Measurements from ENCODE around the gene NR4A1. TPM values are rescaled to one million over a fixed set of nuclear protein-coding genes. Genes with fewer than 3 reads are reported as not detected.
A peak's percentile ranks its signal among the peaks of the same experiment; 100 is the strongest.

Gene NR4A1
- total RNA-seq, 1 experiment from 2014 or later = 26.9 TPM

- CTCF ChIA-PET = interaction anchor here (0.7 to 2.9 kb wide), 6 partner anchors 15 to 69 kb away, joined by 3 to 57 read pairs (median 10); no protein-coding TSS in a partner anchor
- peaks cover 28% of the 10 kb centered on the region for H3K4me1 Mint-ChIP-seq
- peaks cover 47% of the 10 kb centered on the region for H3K27me3 Mint-ChIP-seq (ENCODE audit: low read depth)
- no peak overlapping the region for H3K27ac Mint-ChIP-seq
- POLR2A ChIA-PET = interaction anchor here (0.6 to 1.7 kb wide), 2 partner anchors 20 to 68 kb away, joined by 3 to 8 read pairs; no protein-coding TSS in a partner anchor
- no peaks in the 10 kb centered on the region for H3K9me3 Mint-ChIP-seq
- peak overlapping the region; percentile 86 for H3K4me3 Mint-ChIP-seq
- TF ChIP-seq ZNF532 (CRISPR knock-in tag; IDR thresholded peaks at IDR 0.05; ENCODE audit: borderline replicate concordance) (no peak), MLX (CRISPR knock-in tag; IDR thresholded peaks at IDR 0.05) (no peak), TP53 (CRISPR knock-in tag; IDR thresholded peaks at IDR 0.05) (no peak), IRF2 (CRISPR knock-in tag; IDR thresholded peaks at IDR 0.05; ENCODE audit: borderline replicate concordance, low read depth) (no peak), ARID4B (CRISPR knock-in tag; IDR thresholded peaks at IDR 0.05; ENCODE audit: borderline replicate concordance) (no peak), ZNF671 (CRISPR knock-in tag; IDR thresholded peaks at IDR 0.05) (no peak), MXD4 (CRISPR knock-in tag; IDR thresholded peaks at IDR 0.05; ENCODE audit: borderline replicate concordance) (no peak), ATF2 (CRISPR knock-in tag; IDR thresholded peaks at IDR 0.05; ENCODE audit: borderline replicate concordance, low read depth) (no peak), TEAD1 (CRISPR knock-in tag; IDR thresholded peaks at IDR 0.05) (no peak), SMAD4 (CRISPR knock-in tag; IDR thresholded peaks at IDR 0.05) (no peak), NR1H2 (CRISPR knock-in tag; IDR thresholded peaks at IDR 0.05) (no peak), ZNF219 (CRISPR knock-in tag; IDR thresholded peaks at IDR 0.05; ENCODE audit: borderline replicate concordance) (no peak), ZMAT4 (CRISPR knock-in tag; IDR thresholded peaks at IDR 0.05) (no peak), FOXK1 (CRISPR knock-in tag; IDR thresholded peaks at IDR 0.05) (no peak), USF2 (CRISPR knock-in tag; IDR thresholded peaks at IDR 0.05) (no peak), ZNF232 (CRISPR knock-in tag; IDR thresholded peaks at IDR 0.05) (no peak), ZNF121 (CRISPR knock-in tag; IDR thresholded peaks at IDR 0.05) (no peak)
- no peak for DNase-seq (ENCODE audit: low spot score)
- ATAC-seq = no peak
- H3K36me3 Mint-ChIP-seq = no peaks in the 10 kb centered on the region
Observed at GRCh38 chr12:52052468-52053186, 1.4 kb downstream of the NR4A1 start.
